AG04450 (cell line): ENCODE results near the gene SLN. TPM values are rescaled to one million over a fixed set of nuclear protein-coding genes. Genes with fewer than 3 reads are reported as not detected.
A peak's percentile ranks its signal among the peaks of the same experiment; 100 is the strongest.

ENCODE experiments used
- CTCF ChIA-PET: fragments of 300-600, 350-600 bp; formaldehyde crosslinking; extraction: SDS; loops from one replicate; lab custom pipeline; 2022; ENCODE audit warnings: antibody characterized with exemption, inconsistent platforms; lab: Charles Lee
- POLR2A ChIA-PET: fragments of 350-600 bp; formaldehyde crosslinking; extraction: SDS; loops from one replicate; lab custom pipeline; 2021; ENCODE audit warnings: antibody characterized with exemption, inconsistent platforms; lab: Yijun Ruan, JAX
- DNase-seq: peaks from one replicate; pipeline ENCODE4 v3.0.0-alpha.2; 2011; ENCODE audit warnings: low read depth, low spot score
- H3K27ac ChIP-seq: one replicate; pipeline ENCODE4 v1.5.1; 2012; ENCODE audit warnings: low read depth, low read length, control low read depth
- H3K27me3 ChIP-seq: one replicate; pipeline ENCODE4 v1.6.0; 2012; ENCODE audit warnings: low read length; ENCODE audit not compliant: control insufficient read depth, insufficient read depth
- H3K4me3 ChIP-seq: 2 replicates; pipeline ENCODE4 v1.5.1; 2011; ENCODE audit warnings: mild to moderate bottlenecking, low read depth, low read length, control low read depth
- H3K9me3 ChIP-seq: 2 replicates; pipeline ENCODE4 v1.5.1; 2012; ENCODE audit warnings: low read length; ENCODE audit not compliant: control insufficient read depth, insufficient read depth
- CTCF ChIP-seq: IDR thresholded peaks from 2 replicates; pipeline ENCODE4 v1.5.1; 2011; ENCODE audit warnings: low read depth, low read length, control low read depth, inconsistent platforms
- polyA plus RNA-seq: library from polyadenylated mRNA; depleted of rRNA; stranded (reverse); fragments of >200 nt; gene quantifications from 2 replicates; pipeline ENCODE4 v1.2.3, GENCODE V29; 2011

SLN gene
- polyA plus RNA-seq, 1 experiment = not detected

GRCh38 chr11:107708792-107709191 is 3.1 kb downstream of the SLN start:
- no peak overlapping the region for H3K4me3 ChIP-seq
- H3K9me3 ChIP-seq = no peaks in the 10 kb centered on the region
- H3K27ac ChIP-seq = no peak overlapping the region
- ChIA-PET CTCF (no interaction called here), POLR2A (no interaction called here)
- no peak for DNase-seq
- no peak for TF ChIP-seq CTCF
- H3K27me3 ChIP-seq = peaks cover 2% of the 10 kb centered on the region

- Histone ChIP-seq H3K4me3 (no peak overlapping the region), H3K27me3 (peaks cover 2% of the 10 kb centered on the region), H3K27ac (no peak overlapping the region), H3K9me3 (no peaks in the 10 kb centered on the region)
- DNase-seq = no peak
- POLR2A ChIA-PET = no interaction called here
- no peak for TF ChIP-seq CTCF
- CTCF ChIA-PET = no interaction called here
Measured at GRCh38 chr11:107707807-107708206, 4.0 kb downstream of the SLN start.

GRCh38 chr11:107707215-107707671 is 4.6 kb downstream of the SLN start:
- Histone ChIP-seq H3K27ac (no peak overlapping the region), H3K9me3 (no peaks in the 10 kb centered on the region), H3K4me3 (no peak overlapping the region), H3K27me3 (peaks cover 2% of the 10 kb centered on the region)
- DNase-seq = no peak
- ChIA-PET POLR2A (no interaction called here), CTCF (interaction anchor here (0.8 kb wide), 1 partner anchor 64 kb away, joined by 3 read pairs; no protein-coding TSS in a partner anchor)
- no peak for TF ChIP-seq CTCF

- ChIA-PET POLR2A (no interaction called here), CTCF (interaction anchor here (0.8 kb wide), 1 partner anchor 64 kb away, joined by 3 read pairs; no protein-coding TSS in a partner anchor)
- Histone ChIP-seq H3K27ac (no peak overlapping the region), H3K9me3 (no peaks in the 10 kb centered on the region), H3K27me3 (no peaks in the 10 kb centered on the region), H3K4me3 (no peak overlapping the region)
- TF ChIP-seq CTCF = no peak
- DNase-seq = no peak
Measured at GRCh38 chr11:107706531-107706930, 5.3 kb downstream of the SLN start.

- Histone ChIP-seq H3K27ac (no peak overlapping the region), H3K4me3 (no peak overlapping the region), H3K9me3 (no peaks in the 10 kb centered on the region), H3K27me3 (no peaks in the 10 kb centered on the region)
- DNase-seq = peak; percentile 34
- ChIA-PET CTCF (no interaction called here), POLR2A (no interaction called here)
- no peak for TF ChIP-seq CTCF
Measured at GRCh38 chr11:107705027-107705426, 6.8 kb downstream of the SLN start.
